Tibial nerve (tissue), 4 donors: ENCODE results near the gene KIT.

ENCODE experiments used
- EP300 ChIP-seq, 2 donors: sonication (generic); formaldehyde crosslinking; IDR thresholded peaks; one replicate each; pipeline ENCODE4 v1.6.1; 2017; ENCODE audit warnings: antibody characterized with exemption in 2 of 2, mild to moderate bottlenecking in 1 of 2
- TF ChIP-seq, protein P1 (sequence below), 5 experiments: fragments of 200-600 bp in 3 of 5; fragments of 450-650 bp in 2 of 5; sonication (generic) in 3 of 5; IDR thresholded peaks; one replicate each; pipeline ENCODE4 v1.5.1; 2016 to 2019; ENCODE audit warnings: antibody characterized with exemption in 5 of 5, mild to moderate bottlenecking in 3 of 5, moderate library complexity in 2 of 5

DNA sequence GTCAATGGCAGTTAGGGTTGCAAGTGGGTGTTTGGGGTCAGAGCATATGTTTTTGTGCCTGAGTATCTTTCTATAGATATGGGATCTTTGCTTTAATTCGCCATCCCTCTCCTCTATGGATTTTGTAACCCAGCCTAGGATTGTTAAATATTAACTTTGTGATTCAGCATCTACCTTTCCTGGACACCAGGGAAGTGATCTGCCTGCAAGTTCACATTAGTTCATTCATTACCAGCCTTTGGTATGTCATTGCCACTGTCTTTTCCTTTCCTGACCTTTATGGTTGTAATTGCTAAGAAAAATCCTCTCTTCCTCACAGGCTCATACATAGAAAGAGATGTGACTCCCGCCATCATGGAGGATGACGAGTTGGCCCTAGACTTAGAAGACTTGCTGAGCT lies 73.8 kb downstream of the KIT start:
- TF ChIP-seq, protein P1, sequence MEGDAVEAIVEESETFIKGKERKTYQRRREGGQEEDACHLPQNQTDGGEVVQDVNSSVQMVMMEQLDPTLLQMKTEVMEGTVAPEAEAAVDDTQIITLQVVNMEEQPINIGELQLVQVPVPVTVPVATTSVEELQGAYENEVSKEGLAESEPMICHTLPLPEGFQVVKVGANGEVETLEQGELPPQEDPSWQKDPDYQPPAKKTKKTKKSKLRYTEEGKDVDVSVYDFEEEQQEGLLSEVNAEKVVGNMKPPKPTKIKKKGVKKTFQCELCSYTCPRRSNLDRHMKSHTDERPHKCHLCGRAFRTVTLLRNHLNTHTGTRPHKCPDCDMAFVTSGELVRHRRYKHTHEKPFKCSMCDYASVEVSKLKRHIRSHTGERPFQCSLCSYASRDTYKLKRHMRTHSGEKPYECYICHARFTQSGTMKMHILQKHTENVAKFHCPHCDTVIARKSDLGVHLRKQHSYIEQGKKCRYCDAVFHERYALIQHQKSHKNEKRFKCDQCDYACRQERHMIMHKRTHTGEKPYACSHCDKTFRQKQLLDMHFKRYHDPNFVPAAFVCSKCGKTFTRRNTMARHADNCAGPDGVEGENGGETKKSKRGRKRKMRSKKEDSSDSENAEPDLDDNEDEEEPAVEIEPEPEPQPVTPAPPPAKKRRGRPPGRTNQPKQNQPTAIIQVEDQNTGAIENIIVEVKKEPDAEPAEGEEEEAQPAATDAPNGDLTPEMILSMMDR (IDR thresholded peaks at IDR 0.05): no peak
- TF ChIP-seq EP300 (IDR thresholded peaks at IDR 0.05): no peak
